Superior temporal gyrus (tissue), 1 donor: ENCODE data around the gene VDR.
A peak's percentile ranks its signal among the peaks of the same experiment; 100 is the strongest.
"Not testable (repeated sequence)": the region's sequence is repeated elsewhere in the genome, so short reads cannot be mapped to it uniquely, and the experiment has no call there.

Experiments used
- DNase-seq: peaks from one replicate; pipeline ENCODE4 v3.0.0-alpha.2; 2016; ENCODE audit errors: extremely low spot score

Gene VDR

GRCh38 chr12:47848853-47849252 lies 55.9 kb downstream of the VDR start:
- DNase-seq = no peak

GRCh38 chr12:47846294-47846996 lies 58.3 kb downstream of the VDR start:
- DNase-seq = no peak

- DNase-seq = no peak
These were observed 59.7 kb downstream of the VDR start for GRCh38 chr12:47845081-47845480.

- DNase-seq = no peak
These were observed 60.4 kb downstream of the VDR start for GRCh38 chr12:47844264-47845019.

- no peak for DNase-seq
These were observed 61.4 kb downstream of the VDR start for GRCh38 chr12:47843226-47843980.

- not testable (repeated sequence) for DNase-seq
These were observed 62.3 kb downstream of the VDR start for GRCh38 chr12:47842543-47842942.

- DNase-seq = no peak
These were observed 62.9 kb downstream of the VDR start for GRCh38 chr12:47841910-47842309.

- no peak for DNase-seq
These were observed 63.3 kb downstream of the VDR start for GRCh38 chr12:47841501-47841900.

- no peak for DNase-seq
These were observed 64.2 kb downstream of the VDR start for GRCh38 chr12:47840571-47840970.

- no peak for DNase-seq
These were observed 65.4 kb downstream of the VDR start for GRCh38 chr12:47839214-47839876.

GRCh38 chr12:47838286-47838931 lies 66.4 kb downstream of the VDR start:
- DNase-seq = peak; percentile 70

GRCh38 chr12:47837190-47838171 lies 67.3 kb downstream of the VDR start:
- DNase-seq = peak; percentile 87

GRCh38 chr12:47835831-47836155 lies 69.0 kb downstream of the VDR start:
- no peak for DNase-seq

- no peak for DNase-seq
These were observed 69.6 kb downstream of the VDR start for GRCh38 chr12:47835006-47835830.

GRCh38 chr12:47834199-47834903 lies 70.4 kb downstream of the VDR start:
- DNase-seq = no peak

- no peak for DNase-seq
These were observed 71.2 kb downstream of the VDR start for GRCh38 chr12:47833591-47834012.

GRCh38 chr12:47832263-47832933 lies 72.4 kb downstream of the VDR start:
- no peak for DNase-seq

GRCh38 chr12:47829584-47829983 lies 75.2 kb downstream of the VDR start:
- DNase-seq = no peak
